SW480 (cell line): ENCODE measurements around the gene ELAPOR2.
"Not testable (repeated sequence)": the region's sequence is repeated elsewhere in the genome, so short reads cannot be mapped to it uniquely, and the experiment has no call there.

Experiments
- DNase-seq: peaks from one replicate; pipeline ENCODE4 v3.0.0-alpha.2; 2016; ENCODE audit warnings: low spot score

ELAPOR2 gene

DNA sequence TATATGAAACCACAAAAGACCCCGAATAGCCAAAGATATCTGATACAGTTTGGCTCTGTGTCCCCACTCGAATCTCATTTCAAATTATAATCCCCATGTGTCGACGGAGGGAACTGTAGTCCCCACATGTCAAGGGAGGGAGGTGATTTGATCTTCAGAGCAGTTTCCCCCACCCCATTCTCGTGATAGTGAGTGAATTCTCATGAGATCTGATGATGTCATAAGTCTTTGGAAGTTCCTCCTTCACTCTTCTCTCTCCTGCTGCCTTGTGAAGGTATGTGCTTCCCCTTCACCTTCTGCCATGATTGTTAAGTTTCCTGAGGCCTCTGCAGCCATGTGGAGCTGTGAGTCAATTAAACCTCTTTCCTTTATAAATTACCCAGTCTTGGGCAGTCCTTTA, 13.0 kb downstream of the ELAPOR2 start:
- no peak for DNase-seq

DNA sequence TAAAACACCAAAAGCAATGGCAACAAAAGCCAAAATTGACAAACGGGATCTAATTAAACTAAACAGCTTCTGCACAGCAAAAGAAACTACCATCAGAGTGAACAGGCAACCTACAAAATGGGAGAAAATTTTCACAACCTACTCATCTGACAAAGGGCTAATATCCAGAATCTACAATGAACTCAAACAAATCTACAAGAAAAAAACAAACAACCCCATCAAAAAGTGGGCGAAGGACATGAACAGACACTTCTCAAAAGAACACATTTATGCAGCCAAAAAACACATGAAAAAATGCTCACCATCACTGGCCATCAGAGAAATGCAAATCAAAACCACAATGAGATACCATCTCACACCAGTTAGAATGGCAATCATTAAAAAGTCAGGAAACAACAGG, 14.7 kb downstream of the ELAPOR2 start:
- DNase-seq, result not testable (repeated sequence)

DNA sequence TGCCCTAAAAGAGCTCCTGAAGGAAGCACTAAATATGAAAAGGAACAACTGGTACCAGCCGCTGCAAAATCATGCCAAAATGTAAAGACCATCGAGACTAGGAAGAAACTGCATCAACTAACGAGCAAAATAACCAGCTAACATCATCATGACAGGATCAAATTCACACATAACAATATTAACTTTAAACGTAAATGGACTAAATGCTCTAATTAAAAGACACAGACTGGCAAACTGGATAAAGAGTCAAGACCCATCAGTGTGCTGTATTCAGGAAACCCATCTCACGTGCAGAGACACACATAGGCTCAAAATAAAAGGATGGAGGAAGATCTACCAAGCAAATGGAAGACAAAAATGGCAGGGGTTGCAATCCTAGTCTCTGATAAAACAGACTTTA, 17.9 kb downstream of the ELAPOR2 start:
- DNase-seq, result not testable (repeated sequence)

DNA sequence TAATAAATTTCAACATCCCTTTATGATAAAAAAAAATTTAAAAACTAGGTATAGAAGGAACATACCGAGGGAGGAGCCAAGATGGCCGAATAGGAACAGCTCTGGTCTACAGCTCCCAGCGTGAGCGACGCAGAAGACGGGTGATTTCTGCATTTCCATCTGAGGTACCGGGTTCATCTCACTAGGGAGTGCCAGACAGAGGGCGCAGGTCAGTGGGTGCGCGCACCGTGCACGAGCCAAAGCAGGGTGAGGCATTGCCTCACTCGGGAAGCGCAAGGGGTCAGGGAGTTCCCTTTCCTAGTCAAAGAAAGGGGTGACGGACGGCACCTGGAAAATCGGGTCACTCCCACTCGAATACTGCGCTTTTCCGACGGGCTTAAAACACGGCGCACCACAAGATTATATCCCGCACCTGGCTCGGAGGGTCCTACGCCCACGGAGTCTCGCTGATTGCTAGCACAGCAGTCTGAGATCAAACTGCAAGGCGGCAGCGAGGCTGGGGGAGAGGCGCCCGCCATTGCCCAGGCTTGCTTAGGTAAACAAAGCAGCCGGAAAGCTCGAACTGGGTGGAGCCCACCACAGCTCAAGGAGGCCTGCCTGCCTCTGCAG, 19.7 kb downstream of the ELAPOR2 start:
- not testable (repeated sequence) for DNase-seq

DNA sequence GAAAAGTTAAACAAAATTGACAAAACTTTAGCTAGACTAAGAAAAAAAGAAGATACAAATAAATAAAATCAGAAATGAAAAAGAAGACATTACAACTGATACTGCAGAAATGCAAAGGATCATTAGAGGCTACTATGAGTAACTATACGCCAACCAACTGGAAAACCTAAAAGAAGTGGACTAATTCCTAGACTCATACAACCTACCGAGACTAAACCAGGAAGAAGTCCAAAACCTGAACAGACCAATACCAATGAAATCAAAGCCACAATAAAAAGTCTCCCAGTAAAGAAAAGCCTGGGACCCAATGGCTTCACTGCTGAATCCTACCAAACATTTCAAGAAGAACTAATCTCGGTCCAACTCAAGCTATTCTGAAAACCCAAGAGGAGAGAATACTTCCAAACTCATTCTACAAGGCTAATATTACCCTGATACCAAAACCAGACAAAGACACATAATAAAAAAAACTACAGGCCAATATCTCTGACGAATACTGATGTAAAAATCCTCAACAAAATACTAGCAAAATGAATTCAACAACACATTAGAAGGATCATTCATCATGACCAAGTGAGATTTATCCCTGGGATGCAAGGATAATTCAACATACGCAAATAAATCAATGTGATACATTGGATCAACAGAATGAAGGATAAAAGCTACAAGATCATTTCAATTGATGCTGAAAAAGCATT, 20.3 kb downstream of the ELAPOR2 start:
- DNase-seq, result no peak

DNA sequence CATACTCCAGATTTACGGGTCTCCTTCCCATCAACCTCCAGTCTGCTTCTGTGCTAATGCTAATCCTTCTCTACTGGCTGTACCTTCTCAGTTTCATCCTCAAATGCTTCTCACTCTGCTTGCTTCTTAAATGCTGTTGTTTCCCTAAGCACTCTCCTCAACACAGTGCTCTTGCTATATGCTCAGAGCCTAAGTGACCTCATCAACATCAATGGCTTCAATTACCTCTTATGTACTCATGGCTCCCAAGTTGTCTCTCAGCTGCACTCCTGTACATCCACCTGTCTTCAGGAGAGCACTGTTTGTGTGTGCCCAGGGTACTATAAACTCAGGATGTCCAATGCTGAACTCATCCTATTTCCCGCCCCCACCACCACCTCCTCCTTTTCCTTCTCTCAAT, 22.5 kb downstream of the ELAPOR2 start:
- DNase-seq, result no peak

DNA sequence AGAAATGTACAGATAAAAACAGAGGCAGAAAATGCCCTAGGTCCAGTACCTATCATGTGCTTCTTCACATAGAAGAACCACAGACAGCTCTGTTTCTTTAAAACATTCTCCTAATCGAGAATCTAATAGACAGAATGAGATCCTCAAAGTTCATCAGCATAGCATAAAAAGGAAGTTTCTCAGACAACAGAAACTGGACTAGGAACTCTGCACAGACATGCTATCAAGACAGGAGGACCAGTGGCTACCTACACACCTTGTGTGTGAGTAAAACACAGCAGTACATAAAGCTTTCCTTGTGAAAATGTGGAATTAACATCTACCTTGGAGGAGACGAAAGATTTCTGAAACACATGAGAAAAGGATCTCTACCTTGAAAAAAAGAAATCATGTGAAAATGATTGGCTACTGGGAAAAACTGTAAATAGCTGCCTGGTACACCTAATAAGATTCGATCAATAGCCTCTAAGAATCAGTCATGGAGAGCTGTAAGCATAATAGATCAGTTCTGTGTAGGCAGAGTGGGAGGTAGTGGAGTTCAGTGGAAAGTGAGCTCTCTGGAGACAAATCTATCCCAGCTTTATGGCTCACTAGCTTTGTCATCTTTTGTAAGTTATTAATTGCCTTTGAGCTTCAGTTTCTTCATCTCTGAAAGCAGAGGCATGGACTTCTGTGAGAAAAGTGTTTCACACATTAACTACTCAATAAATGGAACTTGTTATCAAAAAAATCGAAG, 26.7 kb downstream of the ELAPOR2 start:
- DNase-seq, result no peak

DNA sequence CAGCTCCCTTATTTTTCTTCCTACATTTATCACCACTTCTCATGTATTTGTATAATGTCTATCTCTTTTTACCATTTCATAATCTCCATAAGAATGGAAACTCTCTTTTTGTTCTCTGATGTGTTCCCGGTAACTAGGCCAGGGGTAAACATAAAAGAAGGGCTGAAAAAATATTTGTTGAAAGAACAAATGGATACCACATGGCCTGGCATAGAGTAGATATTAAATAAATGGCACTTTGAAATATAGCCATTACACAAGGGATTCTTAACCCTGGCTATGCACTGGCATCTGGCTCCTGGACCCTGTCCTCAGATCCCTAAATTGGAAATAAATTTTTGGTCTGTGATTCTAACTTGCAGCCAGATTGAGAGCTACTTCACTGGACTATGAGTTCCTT, 30.4 kb downstream of the ELAPOR2 start:
- no peak for DNase-seq

DNA sequence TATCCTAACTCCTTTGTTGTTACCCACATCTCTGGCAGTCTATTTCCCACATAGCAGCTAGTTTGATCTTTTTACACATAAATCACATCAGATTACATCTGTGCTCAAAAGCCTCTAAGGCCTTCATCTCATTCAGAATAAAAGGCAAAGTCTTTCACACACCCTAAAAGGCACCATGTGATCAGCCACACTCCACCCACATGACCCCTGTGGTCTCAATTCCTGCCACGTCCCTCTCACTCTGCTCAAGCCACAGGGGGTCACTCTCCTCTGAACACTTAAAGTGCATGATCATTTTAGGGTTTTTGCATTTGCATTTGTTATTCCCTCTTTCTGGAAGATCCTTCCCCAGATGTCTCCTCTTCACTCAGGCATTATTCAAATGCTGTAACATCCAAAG, 30.8 kb downstream of the ELAPOR2 start:
- DNase-seq, result no peak

DNA sequence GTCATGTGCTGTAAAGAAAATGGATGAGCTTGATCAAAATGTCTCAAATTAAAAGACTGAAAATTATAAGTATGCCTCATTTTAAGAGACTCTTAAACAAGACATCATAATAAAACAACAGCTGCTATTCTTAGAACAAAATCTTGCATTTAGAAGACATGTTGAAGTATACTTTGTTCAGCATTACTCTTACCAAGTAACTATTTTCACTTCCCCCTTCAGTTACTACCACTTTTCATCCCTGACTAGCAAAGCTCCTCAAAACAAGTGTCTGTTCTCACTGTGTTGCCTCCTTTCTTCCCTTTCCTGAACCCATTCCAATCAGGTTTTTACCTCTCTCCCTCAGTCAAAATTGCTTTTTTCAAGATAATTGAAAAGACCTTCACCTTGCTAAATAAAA, 31.6 kb downstream of the ELAPOR2 start:
- DNase-seq, result no peak

DNA sequence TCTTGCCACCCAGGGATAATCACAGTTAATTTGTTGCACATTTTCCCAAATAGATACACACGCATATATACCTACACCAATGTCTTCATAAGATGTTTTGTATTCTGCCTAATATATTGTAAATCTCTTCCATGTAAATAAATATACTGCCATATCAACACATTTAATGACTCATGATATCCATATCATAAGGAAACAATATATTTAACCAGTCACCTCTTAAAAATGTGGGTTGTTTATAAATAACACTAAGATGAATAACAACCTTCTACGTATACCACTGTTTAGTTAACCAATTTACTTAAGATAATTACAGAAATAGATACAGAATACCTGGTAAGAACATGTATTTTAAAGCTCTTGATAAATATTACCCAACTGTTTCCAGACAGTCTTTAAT, 38.2 kb downstream of the ELAPOR2 start:
- DNase-seq, result no peak

DNA sequence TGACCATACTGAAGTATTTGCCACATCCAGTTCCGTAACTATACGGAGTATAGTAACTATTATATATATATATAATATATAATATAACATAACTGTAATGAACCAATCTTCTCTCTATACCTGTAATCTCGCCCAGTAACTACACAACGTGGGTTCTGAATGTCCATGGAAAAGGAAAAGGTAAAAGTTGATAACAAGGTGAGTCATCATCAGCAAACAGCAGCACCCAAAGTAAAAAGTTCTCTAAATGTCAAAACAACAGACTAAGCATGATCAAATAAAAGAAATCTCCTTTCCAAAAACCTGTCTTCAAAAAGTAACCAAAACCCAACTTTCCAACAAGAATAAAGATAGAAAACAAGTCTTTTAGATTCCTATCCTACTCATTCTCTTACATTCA, 42.8 kb downstream of the ELAPOR2 start:
- DNase-seq, result no peak

DNA sequence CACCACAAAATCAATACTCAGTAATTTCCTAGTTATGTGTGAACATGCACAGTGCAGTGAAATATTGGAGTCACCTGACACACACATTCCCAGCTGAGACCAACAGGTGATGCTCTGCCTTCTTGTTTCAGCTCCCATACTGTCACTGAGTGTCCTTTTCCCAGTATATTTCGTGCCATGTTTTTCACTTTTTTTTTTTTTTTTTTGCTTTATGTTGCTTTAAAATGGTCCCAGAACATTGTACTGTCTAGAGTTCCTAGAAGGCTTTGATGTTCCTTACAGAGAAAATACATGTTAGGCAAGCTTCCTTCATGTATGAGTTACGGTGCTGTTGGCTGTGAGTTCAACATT, 45.6 kb downstream of the ELAPOR2 start:
- DNase-seq, result no peak

DNA sequence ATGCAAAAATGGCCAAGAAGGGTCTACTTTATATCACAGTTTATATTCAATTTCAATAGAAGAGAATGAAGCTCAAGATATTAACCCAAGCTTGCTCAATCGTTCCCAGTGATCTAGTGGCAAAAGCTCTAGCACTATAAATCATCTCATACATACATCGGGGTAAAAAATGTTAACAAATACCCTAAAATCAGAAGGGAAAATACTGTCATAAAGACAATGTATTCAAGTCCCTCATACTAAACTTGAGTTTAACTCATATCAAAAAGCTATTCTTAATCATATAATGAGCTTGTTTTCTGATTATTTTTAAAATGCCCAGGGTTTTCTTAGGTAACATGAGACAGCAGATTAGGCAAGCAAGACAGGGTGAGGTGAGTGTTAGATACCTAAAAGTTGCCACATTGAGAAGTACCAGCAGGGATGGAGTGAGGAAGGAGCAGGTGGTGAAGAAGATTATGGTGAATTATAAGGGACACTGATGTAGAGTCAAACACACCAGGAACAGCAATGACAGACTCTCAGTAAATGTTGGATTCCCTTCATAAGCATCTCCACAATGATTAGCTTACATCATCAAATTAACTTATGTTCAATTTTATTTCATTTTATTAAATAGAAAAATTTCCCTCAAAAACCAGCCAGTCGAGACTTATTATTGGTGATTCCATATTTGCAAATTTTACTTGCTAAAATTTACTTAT, 46.2 kb downstream of the ELAPOR2 start:
- no peak for DNase-seq
